Testis (tissue), 3 donors: ENCODE data around the gene MLLT10. TPM values are rescaled to one million over a fixed set of nuclear protein-coding genes. Genes with fewer than 3 reads are reported as not detected.

Experiments used
- DNase-seq: peaks from one replicate; pipeline ENCODE4 v3.0.0-alpha.2; 2019
- H3K27ac ChIP-seq, 2 donors: fragments of 200-600 bp; sonication (generic); one replicate each; pipeline ENCODE4 v1.5.1; 2019
- H3K27me3 ChIP-seq: fragments of 200-600 bp; sonication (generic); one replicate; pipeline ENCODE4 v1.5.1; 2019
- H3K36me3 ChIP-seq: fragments of 200-600 bp; sonication (generic); one replicate; pipeline ENCODE4 v1.5.1; 2017; ENCODE audit warnings: low read depth; ENCODE audit errors: missing control alignments
- H3K4me1 ChIP-seq: fragments of 200-600 bp; sonication (generic); one replicate; pipeline ENCODE4 v1.5.1; 2019
- H3K4me3 ChIP-seq, 2 donors: fragments of 200-600 bp; sonication (generic); one replicate each; pipeline ENCODE4 v1.5.1; 2017 to 2019
- H3K9me3 ChIP-seq: fragments of 200-600 bp; sonication (generic); one replicate; pipeline ENCODE4 v1.5.1; 2017
- POLR2A ChIP-seq: fragments of 450-650 bp; IDR thresholded peaks from one replicate; pipeline ENCODE4 v1.6.1; 2017; ENCODE audit warnings: antibody characterized with exemption, mild to moderate bottlenecking, moderate library complexity
- WGBS, 2 donors: methylation state at CpG; one replicate each; pipeline ENCODE4 v1.1.5; 2018; 5-methylcytosine and 5-hydroxymethylcytosine counted together
- intact Hi-C: fragments of 100-400 bp; cut with DNase I; formaldehyde crosslinking; loops from one replicate; pipeline ENCODE4 v1.15.1; 2023; ENCODE audit warnings: low total_unique reads
- polyA plus RNA-seq: library from polyadenylated mRNA; stranded (reverse); fragments of 350-450 nt; fragmentation: Illumina TruSeq; extraction: RNeasy Lipid Tissue Mini Kit (QIAGEN cat#74804); gene quantifications from one replicate; pipeline ENCODE4 v1.2.3, GENCODE V29; 2014; ENCODE audit warnings: low read depth, low replicate concordance; ENCODE audit not compliant: insufficient read depth
- total RNA-seq, 2 donors: library from RNA; depleted of rRNA; stranded (reverse); fragments of >200 nt; gene quantifications; one replicate each; pipeline ENCODE4 v1.2.3, GENCODE V29; 2016
- TF ChIP-seq, protein P1 (sequence below), 3 experiments: fragments of 450-650 bp in 2 of 3; fragments of 200-600 bp in 1 of 3; sonication (generic) in 1 of 3; IDR thresholded peaks; one replicate each; pipeline ENCODE4 v1.5.1; 2016 to 2019; ENCODE audit warnings: antibody characterized with exemption in 3 of 3, mild to moderate bottlenecking in 2 of 3, moderate library complexity in 1 of 3

The MLLT10 gene
- total and polyA plus RNA-seq, 3 donors from 2014 or later: 130 to 243 (median 144) TPM

DNA sequence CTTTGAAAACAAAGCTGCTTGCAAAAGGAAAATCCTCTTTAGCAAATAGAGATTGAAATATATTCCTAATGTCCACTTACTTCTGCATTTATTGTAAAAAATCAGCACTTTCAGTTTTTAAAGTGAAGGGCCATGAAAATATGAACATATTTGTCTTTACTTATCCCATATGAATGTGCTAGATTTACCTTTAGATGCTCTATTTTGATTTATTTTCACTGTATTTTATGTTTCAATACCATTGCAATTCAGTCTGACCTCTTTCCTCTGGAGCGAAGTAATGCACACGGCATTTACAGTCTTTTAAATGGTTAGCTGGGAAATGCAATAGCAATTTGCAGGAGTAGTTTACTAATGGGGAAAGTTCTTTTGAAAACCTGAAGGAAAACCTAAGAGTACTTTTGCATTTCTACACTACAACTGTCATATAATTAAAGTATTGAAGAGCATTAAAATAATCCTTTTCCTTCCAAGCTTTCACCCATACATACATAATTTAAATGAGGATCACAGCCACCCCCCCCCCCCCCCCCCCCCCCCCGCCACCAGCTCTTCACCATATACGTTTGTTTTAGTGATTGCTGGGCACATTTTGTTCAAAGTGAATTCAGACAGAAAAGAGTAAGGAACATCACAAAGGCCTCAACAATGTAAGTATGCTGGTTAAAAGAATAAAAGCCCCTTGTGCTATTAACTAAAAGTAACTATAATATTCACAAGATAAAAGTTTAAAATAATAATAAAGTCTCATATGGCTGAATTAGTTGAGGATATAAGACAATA is 12.1 kb upstream of the MLLT10 start:
- intact Hi-C loops: no loop called here
- no peaks in the 10 kb centered on the region for H3K9me3 ChIP-seq

GRCh38 chr10:21522631-21523406 is 11.2 kb upstream of the MLLT10 start:
- Histone ChIP-seq H3K27me3 (no peaks in the 10 kb centered on the region), H3K4me1 (peaks cover 26% of the 10 kb centered on the region), H3K4me3 (no peak overlapping the region), H3K36me3 (no peaks in the 10 kb centered on the region), H3K9me3 (no peaks in the 10 kb centered on the region), H3K27ac (peak overlapping the region in 1 of 2 donors; percentile 100)
- WGBS, 2 donors: 54 to 82% methylated on average over 1 of the region's 1 CpG
- intact Hi-C loops: no loop called here
- TF ChIP-seq, protein P1, sequence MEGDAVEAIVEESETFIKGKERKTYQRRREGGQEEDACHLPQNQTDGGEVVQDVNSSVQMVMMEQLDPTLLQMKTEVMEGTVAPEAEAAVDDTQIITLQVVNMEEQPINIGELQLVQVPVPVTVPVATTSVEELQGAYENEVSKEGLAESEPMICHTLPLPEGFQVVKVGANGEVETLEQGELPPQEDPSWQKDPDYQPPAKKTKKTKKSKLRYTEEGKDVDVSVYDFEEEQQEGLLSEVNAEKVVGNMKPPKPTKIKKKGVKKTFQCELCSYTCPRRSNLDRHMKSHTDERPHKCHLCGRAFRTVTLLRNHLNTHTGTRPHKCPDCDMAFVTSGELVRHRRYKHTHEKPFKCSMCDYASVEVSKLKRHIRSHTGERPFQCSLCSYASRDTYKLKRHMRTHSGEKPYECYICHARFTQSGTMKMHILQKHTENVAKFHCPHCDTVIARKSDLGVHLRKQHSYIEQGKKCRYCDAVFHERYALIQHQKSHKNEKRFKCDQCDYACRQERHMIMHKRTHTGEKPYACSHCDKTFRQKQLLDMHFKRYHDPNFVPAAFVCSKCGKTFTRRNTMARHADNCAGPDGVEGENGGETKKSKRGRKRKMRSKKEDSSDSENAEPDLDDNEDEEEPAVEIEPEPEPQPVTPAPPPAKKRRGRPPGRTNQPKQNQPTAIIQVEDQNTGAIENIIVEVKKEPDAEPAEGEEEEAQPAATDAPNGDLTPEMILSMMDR (IDR thresholded peaks at IDR 0.05): no peak
- TF ChIP-seq POLR2A: no peak
- no peak for DNase-seq

More for the DNA sequence above, 12.1 kb upstream of the MLLT10 start:
- no peak overlapping the region for H3K27ac ChIP-seq
- H3K27me3 ChIP-seq: no peaks in the 10 kb centered on the region
- no peaks in the 10 kb centered on the region for H3K36me3 ChIP-seq
- TF ChIP-seq, protein P1 (IDR thresholded peaks at IDR 0.05): no peak
- no peak for TF ChIP-seq POLR2A
- no peak overlapping the region for H3K4me3 ChIP-seq
- 72 to 80% methylated on average over 4 of the region's 4 CpGs for WGBS, 2 donors
- peaks cover 26% of the 10 kb centered on the region for H3K4me1 ChIP-seq
- DNase-seq: no peak

GRCh38 chr10:21523557-21524008 is 10.4 kb upstream of the MLLT10 start:
- intact Hi-C loops: no loop called here
- Histone ChIP-seq H3K9me3 (no peaks in the 10 kb centered on the region), H3K27ac (peak overlapping the region in 1 of 2 donors; percentile 100), H3K4me1 (peaks cover 27% of the 10 kb centered on the region), H3K36me3 (no peaks in the 10 kb centered on the region), H3K4me3 (peak overlapping the region in 1 of 2 donors; percentile 82), H3K27me3 (no peaks in the 10 kb centered on the region)
- DNase-seq: peak; percentile 70
- 10 to 28% methylated on average over 3 of the region's 3 CpGs for WGBS, 2 donors
- no peak for TF ChIP-seq POLR2A
- TF ChIP-seq, protein P1 (IDR thresholded peaks at IDR 0.05): no peak

GRCh38 chr10:21524131-21524525 is 9.9 kb upstream of the MLLT10 start:
- WGBS, 2 donors: 14 to 19% methylated on average over 7 of the region's 7 CpGs
- intact Hi-C loops: no loop called here
- peak overlapping the region in 1 of 2 donors; percentile 82 for H3K4me3 ChIP-seq
- peak overlapping the region; percentile 99 to 100 for H3K27ac ChIP-seq
- peaks cover 29% of the 10 kb centered on the region for H3K4me1 ChIP-seq
- H3K9me3 ChIP-seq: no peaks in the 10 kb centered on the region
- H3K36me3 ChIP-seq: no peaks in the 10 kb centered on the region
- H3K27me3 ChIP-seq: no peaks in the 10 kb centered on the region
- TF ChIP-seq, protein P1 (IDR thresholded peaks at IDR 0.05): no peak
- TF ChIP-seq POLR2A: no peak
- DNase-seq: no peak
